GM18870 (cell line): ENCODE data around the gene CABCOCO1.

Experiments used
- ATAC-seq: cut with Tn5 transposase; IDR thresholded peaks from one replicate; pipeline ENCODE4 v1.9.1; 2021; ENCODE audit warnings: moderate library complexity; ENCODE audit not compliant: unreplicated experiment

CABCOCO1 gene

GRCh38 chr10:61779950-61780659 is 117.4 kb downstream of the CABCOCO1 start:
- no peak for ATAC-seq

GRCh38 chr10:61780732-61781131 is 118.0 kb downstream of the CABCOCO1 start:
- no peak for ATAC-seq

GRCh38 chr10:61781969-61782403 is 119.3 kb downstream of the CABCOCO1 start:
- no peak for ATAC-seq

- no peak for ATAC-seq
Observed at GRCh38 chr10:61784354-61785133, 121.8 kb downstream of the CABCOCO1 start.

- ATAC-seq: no peak
Observed at GRCh38 chr10:61785473-61786105, 122.9 kb downstream of the CABCOCO1 start.

GRCh38 chr10:61786728-61787127 is 124.0 kb downstream of the CABCOCO1 start:
- ATAC-seq: peak; percentile 99

- no peak for ATAC-seq
Observed at GRCh38 chr10:61787170-61787569, 124.4 kb downstream of the CABCOCO1 start.

GRCh38 chr10:61789031-61789430 is 126.3 kb downstream of the CABCOCO1 start:
- no peak for ATAC-seq

- ATAC-seq: no peak
Observed at GRCh38 chr10:61791216-61791615, 128.5 kb downstream of the CABCOCO1 start.

GRCh38 chr10:61792097-61792716 is 129.5 kb downstream of the CABCOCO1 start:
- no peak for ATAC-seq

GRCh38 chr10:61792921-61793320 is 130.2 kb downstream of the CABCOCO1 start:
- no peak for ATAC-seq

GRCh38 chr10:61793760-61794703 is 131.3 kb downstream of the CABCOCO1 start:
- ATAC-seq: no peak

- no peak for ATAC-seq
Observed at GRCh38 chr10:61795147-61795546, 132.4 kb downstream of the CABCOCO1 start.

- ATAC-seq: no peak
Observed at GRCh38 chr10:61795551-61795950, 132.8 kb downstream of the CABCOCO1 start.

GRCh38 chr10:61796785-61797184 is 134.1 kb downstream of the CABCOCO1 start:
- ATAC-seq: no peak

GRCh38 chr10:61797304-61798153 is 134.8 kb downstream of the CABCOCO1 start:
- ATAC-seq: no peak

GRCh38 chr10:61798713-61799112 is 136.0 kb downstream of the CABCOCO1 start:
- no peak for ATAC-seq

GRCh38 chr10:61801484-61801883 is 138.8 kb downstream of the CABCOCO1 start:
- no peak for ATAC-seq

GRCh38 chr10:61803269-61803668 is 140.5 kb downstream of the CABCOCO1 start:
- ATAC-seq: no peak
